HT1080 (cell line): Measurements from ENCODE around the gene HBM. TPM values are rescaled to one million over a fixed set of nuclear protein-coding genes. Genes with fewer than 3 reads are reported as not detected.
"Not testable (repeated sequence)": the region's sequence is repeated elsewhere in the genome, so short reads cannot be mapped to it uniquely, and the experiment has no call there.

ENCODE experiments used
- DNase-seq: peaks from one replicate; pipeline ENCODE4 v3.0.0-alpha.2; 2015; ENCODE audit warnings: low read depth
- polyA plus RNA-seq, 2 experiments: library from polyadenylated mRNA; depleted of rRNA; stranded (reverse); fragments of >200 nt; gene quantifications; 2 replicates each; pipeline ENCODE4 v1.2.3, GENCODE V29; 2015
- total RNA-seq: library from RNA; depleted of rRNA; stranded (reverse); fragments of >200 nt; shearing (Covaris generic); gene quantifications from 2 replicates; pipeline ENCODE4 v1.2.3, GENCODE V29; 2014; rRNA removed

The HBM gene
- not detected in 2 replicates for total RNA-seq
- polyA plus RNA-seq (2015; cell fraction: cytosol; rRNA removed), result not detected in 2 replicates
- polyA plus RNA-seq (2015; cell fraction: nucleus; rRNA removed), result not detected in 2 replicates

GRCh38 chr16:165539-166374 lies at the start of gene HBM:
Gene HBM (plus strand): TSS chr16:165978. CDS start chr16:165998, 20 bp downstream.
- DNase-seq, result no peak

GRCh38 chr16:116015-116414 lies 49.8 kb upstream of the HBM start:
- DNase-seq, result no peak

GRCh38 chr16:117379-118365 lies 48.1 kb upstream of the HBM start:
- peak; percentile 42 for DNase-seq

GRCh38 chr16:118857-119256 lies 46.9 kb upstream of the HBM start:
- no peak for DNase-seq

GRCh38 chr16:119295-119694 lies 46.5 kb upstream of the HBM start:
- DNase-seq, result no peak

GRCh38 chr16:119835-120491 lies 45.8 kb upstream of the HBM start:
- no peak for DNase-seq

- no peak for DNase-seq
Observed at GRCh38 chr16:120756-121155, 45.0 kb upstream of the HBM start.

GRCh38 chr16:122361-122760 lies 43.4 kb upstream of the HBM start:
- no peak for DNase-seq

GRCh38 chr16:123558-124350 lies 42.0 kb upstream of the HBM start:
- not testable (repeated sequence) for DNase-seq

GRCh38 chr16:125011-125410 lies 40.8 kb upstream of the HBM start:
- no peak for DNase-seq

- DNase-seq, result no peak
Observed at GRCh38 chr16:129075-129474, 36.7 kb upstream of the HBM start.

GRCh38 chr16:130533-131173 lies 35.1 kb upstream of the HBM start:
- DNase-seq, result no peak

- no peak for DNase-seq
Observed at GRCh38 chr16:132120-132519, 33.7 kb upstream of the HBM start.

- DNase-seq, result no peak
Observed at GRCh38 chr16:133716-134115, 32.1 kb upstream of the HBM start.

- no peak for DNase-seq
Observed at GRCh38 chr16:138049-138417, 27.7 kb upstream of the HBM start.

- DNase-seq, result no peak
Observed at GRCh38 chr16:140175-140857, 25.5 kb upstream of the HBM start.

GRCh38 chr16:142405-142967 lies 23.3 kb upstream of the HBM start:
- no peak for DNase-seq

GRCh38 chr16:143047-143446 lies 22.7 kb upstream of the HBM start:
- no peak for DNase-seq

GRCh38 chr16:143456-143855 lies 22.3 kb upstream of the HBM start:
- no peak for DNase-seq
